ENCODE measurements around the gene PTPRK.

The PTPRK gene

GRCh38 chr6:128389820-128390534 is 130.4 kb downstream of the PTPRK start:
- no peak for DNase-seq (ENCODE audit: low spot score)

- DNase-seq (ENCODE audit: low spot score): no peak
These were observed 132.0 kb downstream of the PTPRK start for GRCh38 chr6:128388380-128388779.

- DNase-seq (ENCODE audit: low spot score): no peak
These were observed 139.5 kb downstream of the PTPRK start for GRCh38 chr6:128380891-128381290.

GRCh38 chr6:128379577-128379976 is 140.8 kb downstream of the PTPRK start:
- no peak for DNase-seq (ENCODE audit: low spot score)

- no peak for DNase-seq (ENCODE audit: low spot score)
These were observed 143.4 kb downstream of the PTPRK start for GRCh38 chr6:128376952-128377503.

GRCh38 chr6:128371136-128371535 is 149.3 kb downstream of the PTPRK start:
- no peak for DNase-seq (ENCODE audit: low spot score)

- no peak for DNase-seq (ENCODE audit: low spot score)
These were observed 150.3 kb downstream of the PTPRK start for GRCh38 chr6:128370072-128370471.

- DNase-seq (ENCODE audit: low spot score): no peak
These were observed 152.0 kb downstream of the PTPRK start for GRCh38 chr6:128368213-128368944.

- no peak for DNase-seq (ENCODE audit: low spot score)
These were observed 153.0 kb downstream of the PTPRK start for GRCh38 chr6:128367437-128367836.

GRCh38 chr6:128365520-128366160 is 154.8 kb downstream of the PTPRK start:
- no peak for DNase-seq (ENCODE audit: low spot score)

- DNase-seq (ENCODE audit: low spot score): no peak
These were observed 155.5 kb downstream of the PTPRK start for GRCh38 chr6:128364766-128365519.

- no peak for DNase-seq (ENCODE audit: low spot score)
These were observed 157.2 kb downstream of the PTPRK start for GRCh38 chr6:128363020-128363813.

GRCh38 chr6:128361378-128361777 is 159.0 kb downstream of the PTPRK start:
- DNase-seq (ENCODE audit: low spot score): no peak

GRCh38 chr6:128358244-128358776 is 162.1 kb downstream of the PTPRK start:
- DNase-seq (ENCODE audit: low spot score): no peak

- DNase-seq (ENCODE audit: low spot score): no peak
These were observed 162.8 kb downstream of the PTPRK start for GRCh38 chr6:128357392-128358130.

GRCh38 chr6:128352366-128352765 is 168.0 kb downstream of the PTPRK start:
- DNase-seq (ENCODE audit: low spot score): no peak

- no peak for DNase-seq (ENCODE audit: low spot score)
These were observed 169.2 kb downstream of the PTPRK start for GRCh38 chr6:128351255-128351514.

- no peak for DNase-seq (ENCODE audit: low spot score)
These were observed 169.8 kb downstream of the PTPRK start for GRCh38 chr6:128350416-128351254.

GRCh38 chr6:128347123-128347522 is 173.3 kb downstream of the PTPRK start:
- no peak for DNase-seq (ENCODE audit: low spot score)

- no peak for DNase-seq (ENCODE audit: low spot score)
These were observed 173.8 kb downstream of the PTPRK start for GRCh38 chr6:128346569-128346968.

All from globus pallidus (tissue), 1 donor.